K562 (cell line): ENCODE results near the gene MACROD2. TPM values are rescaled to one million over a fixed set of nuclear protein-coding genes. Genes with fewer than 3 reads are reported as not detected.

Experiments used
- ATAC-seq: fragments of 200-7000 bp; cut with Tn5 transposase; 3 replicates; pipeline ENCODE4 v1.9.1; 2020; ENCODE audit warnings: moderate library complexity
- BruUV-seq: library from RNA; stranded (reverse); fragments of 400-500 nt; replicated peaks from 2 replicates; lab custom pipeline; 2021; lab: Mats Ljungman, UMichigan
- CTCF ChIA-PET: fragments of 300-600 bp; formaldehyde crosslinking; extraction: SDS; loops from one replicate; lab custom pipeline; 2021; ENCODE audit warnings: low intra/inter-chr PET ratio; lab: Yijun Ruan, JAX
- POLR2A ChIA-PET: fragments of 300-600, 350-650 bp; sonication (Branson Sonifier 250); formaldehyde crosslinking; extraction: SDS; loops from one replicate; lab custom pipeline; 2021; ENCODE audit warnings: antibody characterized with exemption, inconsistent platforms; lab: Yijun Ruan, JAX
- DNase-seq, 4 experiments: peaks; one replicate each; pipeline versions ENCODE4 v3.0.0 to v3.0.0-alpha.2; 2011 to 2018; ENCODE audit warnings: low spot score in 3 of 4, mixed read lengths in 3 of 4; ENCODE audit errors: extremely low read depth in 1 of 4
- FAIRE-seq: peaks from 2 replicates; lab custom pipeline; 2011; peaks lifted over from hg19 to GRCh38; lab: Jason Lieb, UNC
- H2AFZ ChIP-seq: 2 replicates; pipeline ENCODE4 v1.6.0; 2011; ENCODE audit warnings: low read depth, low read length, control low read depth, inconsistent platforms
- H3K27ac ChIP-seq: fragments of 200-600 bp; 3 replicates; pipeline ENCODE4 v1.8.0; 2011; ENCODE audit warnings: low read depth, mild to moderate bottlenecking, control low read depth, inconsistent platforms, low read length, moderate library complexity, mixed read lengths; ENCODE audit errors: extremely low read depth
- H3K27me3 ChIP-seq, 2 experiments: fragments of 300-600 bp in 1 of 2; 2 replicates in 1 of 2; 3 replicates in 1 of 2; pipeline versions ENCODE4 v1.6.0 to v1.8.0; 2011; ENCODE audit warnings: inconsistent platforms in 2 of 2, low read length in 2 of 2, mild to moderate bottlenecking in 1 of 2, mixed read lengths in 1 of 2, moderate library complexity in 1 of 2; ENCODE audit not compliant: control insufficient read depth in 2 of 2, insufficient read depth in 2 of 2
- H3K36me3 ChIP-seq: fragments of 300-600 bp; 3 replicates; pipeline ENCODE4 v1.8.0; 2011; ENCODE audit warnings: mild to moderate bottlenecking, low read length, inconsistent platforms; ENCODE audit not compliant: control insufficient read depth, insufficient read depth
- H3K4me1 ChIP-seq, 2 experiments: fragments of 200-600 bp in 1 of 2; replicated peaks in 1 of 2; 2 replicates in 1 of 2; 3 replicates in 1 of 2; pipeline versions ENCODE4 v1.5.1 to v1.8.0; 2011; ENCODE audit warnings: inconsistent platforms in 2 of 2, low read length in 2 of 2, mild to moderate bottlenecking in 1 of 2, mixed read lengths in 1 of 2, moderate library complexity in 1 of 2; ENCODE audit not compliant: control insufficient read depth in 2 of 2, insufficient read depth in 2 of 2
- H3K4me2 ChIP-seq: 2 replicates; pipeline ENCODE4 v1.6.1; 2011; ENCODE audit warnings: low read length, control low read depth, inconsistent platforms, mixed read lengths; ENCODE audit not compliant: insufficient read depth
- H3K4me3 ChIP-seq: fragments of 200-600 bp; sonication (generic), shearing (Covaris generic); 2 replicates; pipeline ENCODE4 v1.5.1; 2016; ENCODE audit warnings: control low read depth, inconsistent platforms
- H3K79me2 ChIP-seq: fragments of 200-600 bp; 3 replicates; pipeline ENCODE4 v1.8.0; 2011; ENCODE audit warnings: low read length, inconsistent platforms; ENCODE audit not compliant: control insufficient read depth, insufficient read depth
- H3K9ac ChIP-seq, 2 experiments: 2 replicates each; pipeline versions ENCODE4 v1.6.0 to v1.6.1; 2011; ENCODE audit warnings: low read depth in 2 of 2, low read length in 2 of 2, control low read depth in 1 of 2, inconsistent platforms in 1 of 2, mild to moderate bottlenecking in 1 of 2, mixed read lengths in 1 of 2; ENCODE audit not compliant: insufficient read depth in 1 of 2
- H3K9me1 ChIP-seq: one replicate; pipeline ENCODE4 v1.6.0; 2011; ENCODE audit warnings: inconsistent platforms, mild to moderate bottlenecking, low read length, moderate library complexity; ENCODE audit not compliant: control insufficient read depth, insufficient read depth
- H3K9me3 ChIP-seq: replicated peaks from 2 replicates; pipeline ENCODE4 v1.5.1; 2011; ENCODE audit warnings: low read depth, low read length, inconsistent platforms; ENCODE audit not compliant: control insufficient read depth, insufficient read depth
- H4K20me1 ChIP-seq: replicated peaks from 2 replicates; pipeline ENCODE4 v1.6.1; 2011; ENCODE audit warnings: low read length, inconsistent platforms, mixed read lengths; ENCODE audit not compliant: control insufficient read depth, insufficient read depth
- BACH1 ChIP-seq: fragments of 200-800 bp; sonication (Bioruptor generic); IDR thresholded peaks from 2 replicates; pipeline ENCODE4 v1.6.1; 2016; ENCODE audit warnings: missing genetic modification characterization, missing compliant biosample characterization
- CREB1 ChIP-seq, 2 experiments: sonication (generic) in 1 of 2; formaldehyde crosslinking in 1 of 2; IDR thresholded peaks; 2 replicates each; pipeline versions ENCODE4 v1.6.1 to v1.8.0; 2012 to 2022; ENCODE audit warnings: inconsistent platforms in 1 of 2, mild to moderate bottlenecking in 1 of 2, missing genetic modification reagents in 1 of 2, moderate library complexity in 1 of 2
- EHMT2 ChIP-seq: fragments of 450-650 bp; IDR thresholded peaks from 2 replicates; pipeline ENCODE4 v1.6.1; 2018; ENCODE audit warnings: antibody characterized with exemption
- FOSL1 ChIP-seq: fragments of 200-800 bp; sonication (Bioruptor generic); conservative IDR thresholded peaks from 2 replicates; pipeline ENCODE4 v1.6.1; 2016; ENCODE audit warnings: missing genetic modification characterization, missing compliant biosample characterization
- GABPA ChIP-seq: fragments of 200-800 bp; sonication (Bioruptor generic); conservative IDR thresholded peaks from 2 replicates; pipeline ENCODE4 v1.6.1; 2016; ENCODE audit warnings: low read depth, missing genetic modification characterization, missing compliant biosample characterization
- GATAD2B ChIP-seq: fragments of 450-650 bp; IDR thresholded peaks from 2 replicates; pipeline ENCODE4 v1.6.1; 2017; ENCODE audit warnings: mild to moderate bottlenecking, borderline replicate concordance
- GTF2B ChIP-seq: IDR thresholded peaks from 2 replicates; pipeline ENCODE4 v1.6.1; 2011; ENCODE audit not compliant: insufficient read length; ENCODE audit errors: extremely low read depth
- HNRNPK ChIP-seq: fragments of 200-400 bp; formaldehyde crosslinking; IDR thresholded peaks from one replicate; pipeline ENCODE4 v1.6.1; 2018; ENCODE audit warnings: mild to moderate bottlenecking, low read depth, low read length; ENCODE audit not compliant: poor library complexity, severe bottlenecking
- LCOR ChIP-seq: sonication (generic); formaldehyde crosslinking; IDR thresholded peaks from 2 replicates; pipeline ENCODE4 v1.8.0; 2022; ENCODE audit warnings: mild to moderate bottlenecking, missing genetic modification reagents
- NCOA6 ChIP-seq: fragments of 450-650 bp; IDR thresholded peaks from 2 replicates; pipeline ENCODE4 v1.6.1; 2017; ENCODE audit warnings: mild to moderate bottlenecking
- NONO ChIP-seq, 2 experiments: fragments of 200-400 bp in 1 of 2; fragments of 450-650 bp in 1 of 2; formaldehyde crosslinking in 1 of 2; IDR thresholded peaks; 2 replicates each; pipeline ENCODE4 v1.6.1; 2017; ENCODE audit warnings: low read depth in 2 of 2, mild to moderate bottlenecking in 2 of 2, moderate library complexity in 2 of 2, low read length in 1 of 2
- POLR2AphosphoS2 ChIP-seq: IDR thresholded peaks from 2 replicates; pipeline ENCODE4 v1.6.1; 2012; ENCODE audit warnings: low read length, improper control_type of control experiment
- PPARD ChIP-seq: fragments of 250-450 bp; sonication (Bioruptor Pico); IDR thresholded peaks from 2 replicates; pipeline ENCODE4 v1.8.0; 2022; ENCODE audit warnings: inconsistent platforms, mild to moderate bottlenecking, moderate library complexity
- SRSF3 ChIP-seq: fragments of 200-400 bp; formaldehyde crosslinking; IDR thresholded peaks from 2 replicates; pipeline ENCODE4 v1.6.1; 2016; ENCODE audit warnings: mild to moderate bottlenecking, low read length, moderate library complexity; ENCODE audit not compliant: insufficient read depth
- XRCC5 ChIP-seq: fragments of 200-400 bp; formaldehyde crosslinking; IDR thresholded peaks from 2 replicates; pipeline ENCODE4 v1.6.1; 2017; ENCODE audit warnings: low read depth, mild to moderate bottlenecking, low read length
- ZNF512 ChIP-seq: IDR thresholded peaks from 2 replicates; pipeline ENCODE4 v1.6.1; 2016; ENCODE audit warnings: missing genetic modification characterization, missing compliant biosample characterization
- in situ Hi-C: fragments of 300-500 bp; cut with MboI; formaldehyde crosslinking; loops from 4 replicates; pipeline ENCODE4 v1.15.0; 2018; ENCODE audit warnings: inconsistent platforms, mixed read lengths
- intact Hi-C: fragments of 100-400 bp; cut with micrococcal nuclease; formaldehyde crosslinking; loops from 2 replicates; pipeline ENCODE4 v1.14.2; 2022
- polyA plus RNA-seq, 8 experiments: library from polyadenylated mRNA; depleted of rRNA in 4 of 8; stranded (reverse) in 5 of 8; unstranded in 3 of 8; fragments of >200 nt; fragmentation: Nextera tagmentation in 2 of 8; fragmentation: Illumina TruSeq in 1 of 8; extraction: Ambion mirVana in 2 of 8; extraction: Trizol in 1 of 8; gene quantifications; 2 replicates each; pipeline versions ENCODE4 v1.2.1 to v1.2.3, GENCODE V29; 2011 to 2014; ENCODE audit warnings: inconsistent platforms in 1 of 8, missing spikeins in 1 of 8
- total RNA-seq, 7 experiments: library from RNA; depleted of rRNA in 6 of 7; stranded (reverse); fragments of >200 nt in 6 of 7; fragmentation: Illumina TruSeq in 2 of 7; extraction: Trizol in 2 of 7; gene quantifications; 2 replicates each; pipeline versions ENCODE4 v1.2.1 to v1.2.3, GENCODE V29; 2011 to 2021; ENCODE audit warnings: low replicate concordance in 1 of 7

MACROD2 gene
- total and polyA plus RNA-seq, 9 of the 15 experiments (the other 6 are each of a cell fraction or from before 2014, with no cell fraction given), result not detected

GRCh38 chr20:15814360-15814759, 1819.0 kb downstream of the MACROD2 start:
- ATAC-seq (no peak), FAIRE-seq (no peak), DNase-seq (no peak)
- Histone ChIP-seq H4K20me1 (no peaks in the 10 kb centered on the region), H3K27ac (no peak overlapping the region), H3K79me2 (no peaks in the 10 kb centered on the region), H3K27me3 (no peaks in the 10 kb centered on the region), H3K4me3 (no peak overlapping the region), H3K9me3 (no peaks in the 10 kb centered on the region), H3K36me3 (no peaks in the 10 kb centered on the region), H3K4me2 (no peak overlapping the region), H3K4me1 (no peaks in the 10 kb centered on the region), H3K9me1 (no peaks in the 10 kb centered on the region), H3K9ac (no peak overlapping the region), H2AFZ (no peak overlapping the region)
- POLR2A ChIA-PET, result no interaction called here
- in situ Hi-C loops (no loop called here), intact Hi-C loops (no loop called here)
- no TSS peak for BruUV-seq
- CTCF ChIA-PET, result no interaction called here
- no peak for TF ChIP-seq BACH1 (tag)
- TF ChIP-seq HNRNPK, result no peak
- TF ChIP-seq POLR2AphosphoS2, result no peak
- no peak for TF ChIP-seq CREB1 (IDR thresholded peaks at IDR 0.05)
- TF ChIP-seq CREB1 (CRISPR knock-in tag; IDR thresholded peaks at IDR 0.05), result no peak
- no peak for TF ChIP-seq GATAD2B
- no peak for TF ChIP-seq EHMT2
- no peak for TF ChIP-seq XRCC5
- no peak for TF ChIP-seq PPARD (CRISPR knock-in tag)
- TF ChIP-seq LCOR (CRISPR knock-in tag), result no peak
- no peak for TF ChIP-seq GTF2B
- no peak for TF ChIP-seq SRSF3
- no peak for TF ChIP-seq FOSL1 (tag)
- no peak for TF ChIP-seq NCOA6
- no peak for TF ChIP-seq NONO (IDR thresholded peaks at IDR 0.05; ENCODE audit: low read depth in 2 of 2, low read length in 1 of 2)
- no peak for TF ChIP-seq GABPA
- TF ChIP-seq ZNF512 (tag), result no peak
